A549 (cell line): ENCODE results near the gene CD274. TPM values are rescaled to one million over a fixed set of nuclear protein-coding genes. Genes with fewer than 3 reads are reported as not detected.

Experiments used
- ATAC-seq, 2 experiments: fragments of 200-7000 bp in 1 of 2; fragments of >200 bp in 1 of 2; cut with Nextera tagmentation in 1 of 2; cut with Tn5 transposase in 1 of 2; 3 replicates each; pipeline versions ENCODE4 v1.8.0 to v1.9.1; 2018 to 2020; ENCODE audit warnings: mild to moderate bottlenecking in 1 of 2, moderate library complexity in 1 of 2
- CTCF ChIA-PET: fragments of 300-600 bp; sonication (Branson Sonifier 250); formaldehyde crosslinking; extraction: SDS; loops from one replicate; lab custom pipeline; 2021; ENCODE audit warnings: antibody characterized with exemption, inconsistent platforms; lab: Yijun Ruan, JAX
- POLR2A ChIA-PET: fragments of 350-600 bp; formaldehyde crosslinking; extraction: SDS; loops from one replicate; lab custom pipeline; 2021; ENCODE audit warnings: antibody characterized with exemption, inconsistent platforms; lab: Yijun Ruan, JAX
- DNase-seq, 2 experiments: peaks; one replicate each; pipeline versions ENCODE4 v3.0.0 to v3.0.0-alpha.2; 2011 to 2016; ENCODE audit warnings: low read depth in 1 of 2, low spot score in 1 of 2
- FAIRE-seq: peaks from 2 replicates; lab custom pipeline; 2011; peaks lifted over from hg19 to GRCh38; lab: Jason Lieb, UNC
- H3K27ac ChIP-seq, 2 experiments: fragments of >200 bp; sonication (Bioruptor Twin); formaldehyde crosslinking; 3 replicates each; pipeline ENCODE4 v1.5.1; 2016 to 2017
- H3K4me1 ChIP-seq: fragments of >200 bp; sonication (Bioruptor Twin); formaldehyde crosslinking; 3 replicates; pipeline ENCODE4 v1.6.1; 2016
- H3K4me2 ChIP-seq: fragments of >200 bp; sonication (Bioruptor Twin); formaldehyde crosslinking; 3 replicates; pipeline ENCODE4 v1.6.1; 2016
- H3K4me3 ChIP-seq: fragments of >200 bp; sonication (Bioruptor Twin); formaldehyde crosslinking; 3 replicates; pipeline ENCODE4 v1.5.1; 2016
- H3K9me3 ChIP-seq: fragments of >200 bp; sonication (Bioruptor Twin); formaldehyde crosslinking; 3 replicates; pipeline ENCODE4 v1.6.1; 2016
- CBX8 ChIP-seq: fragments of 200-600 bp; sonication (generic); IDR thresholded peaks from 2 replicates; pipeline ENCODE4 v1.6.1; 2016
- CHD2 ChIP-seq: fragments of 150-350 bp; IDR thresholded peaks from 2 replicates; pipeline ENCODE4 v1.6.1; 2014; ENCODE audit warnings: low read length; ENCODE audit not compliant: partially characterized antibody
- E2F6 ChIP-seq: IDR thresholded peaks from 2 replicates; pipeline ENCODE4 v1.6.1; 2012; ENCODE audit warnings: low read depth, borderline replicate concordance
- EHMT2 ChIP-seq: fragments of 200-600 bp; sonication (generic); IDR thresholded peaks from 2 replicates; pipeline ENCODE4 v1.6.1; 2016; ENCODE audit warnings: antibody characterized with exemption, low read depth, mild to moderate bottlenecking, moderate library complexity
- EP300 ChIP-seq, 2 experiments: fragments of >200 bp; sonication (Bioruptor Twin); formaldehyde crosslinking; IDR thresholded peaks; 2 replicates in 1 of 2; 3 replicates in 1 of 2; pipeline ENCODE4 v1.6.1; 2016 to 2017
- FOSB ChIP-seq: fragments of 250-450 bp; sonication (Bioruptor Pico); IDR thresholded peaks from 2 replicates; pipeline ENCODE4 v1.5.0; 2020; ENCODE audit warnings: mild to moderate bottlenecking, moderate library complexity
- FOSL2 ChIP-seq, 2 experiments: fragments of 450-650 bp in 1 of 2; fragments of >200 bp in 1 of 2; sonication (Bioruptor Twin) in 1 of 2; formaldehyde crosslinking; IDR thresholded peaks; 2 replicates each; pipeline versions ENCODE4 v1.5.0 to v1.6.1; 2016 to 2020; ENCODE audit warnings: mild to moderate bottlenecking in 1 of 2, moderate library complexity in 1 of 2
- JUN ChIP-seq, 2 experiments: fragments of >200 bp; sonication (Bioruptor Twin); formaldehyde crosslinking; IDR thresholded peaks; 2 replicates in 1 of 2; 3 replicates in 1 of 2; pipeline ENCODE4 v1.6.1; 2016 to 2017
- KDM1A ChIP-seq: fragments of 200-600 bp; sonication (generic); IDR thresholded peaks from 2 replicates; pipeline ENCODE4 v1.6.1; 2016; ENCODE audit warnings: low read depth, mild to moderate bottlenecking
- NFE2L2 ChIP-seq: fragments of 150-350 bp; conservative IDR thresholded peaks from 2 replicates; pipeline ENCODE4 v1.6.1; 2014; ENCODE audit warnings: low read length
- NPAS2 ChIP-seq: fragments of 250-450 bp; sonication (Bioruptor Pico); IDR thresholded peaks from 2 replicates; pipeline ENCODE4 v1.8.0; 2022; ENCODE audit warnings: mild to moderate bottlenecking, moderate library complexity, borderline replicate concordance
- PHF8 ChIP-seq: fragments of 200-600 bp; sonication (generic); IDR thresholded peaks from 2 replicates; pipeline ENCODE4 v1.6.1; 2016; ENCODE audit warnings: low read depth, mild to moderate bottlenecking, antibody characterized with exemption, moderate library complexity, borderline replicate concordance
- POLR2AphosphoS2 ChIP-seq: conservative IDR thresholded peaks from 2 replicates; pipeline ENCODE4 v1.6.1; 2012; ENCODE audit warnings: low read length, improper control_type of control experiment, inconsistent platforms
- RARB ChIP-seq: fragments of 250-450 bp; sonication (Bioruptor Pico); IDR thresholded peaks from 2 replicates; pipeline ENCODE4 v1.8.0; 2021; ENCODE audit warnings: mild to moderate bottlenecking, moderate library complexity
- RCOR1 ChIP-seq: fragments of 150-350 bp; IDR thresholded peaks from 2 replicates; pipeline ENCODE4 v1.6.1; 2014; ENCODE audit warnings: antibody characterized with exemption, low read length, low read depth
- RFX5 ChIP-seq: fragments of 450-650 bp; IDR thresholded peaks from 2 replicates; pipeline ENCODE4 v1.7.1; 2014; ENCODE audit warnings: antibody characterized with exemption, mild to moderate bottlenecking, moderate library complexity
- RNF2 ChIP-seq: fragments of 200-600 bp; sonication (generic); IDR thresholded peaks from 2 replicates; pipeline ENCODE4 v1.6.1; 2016; ENCODE audit warnings: low read depth, mild to moderate bottlenecking, antibody characterized with exemption, moderate library complexity, borderline replicate concordance
- SMC3 ChIP-seq: fragments of >200 bp; sonication (Bioruptor Twin); formaldehyde crosslinking; IDR thresholded peaks from 3 replicates; pipeline ENCODE4 v1.6.1; 2018; ENCODE audit warnings: inconsistent platforms
- SREBF2 ChIP-seq: fragments of 450-650 bp; IDR thresholded peaks from 2 replicates; pipeline ENCODE4 v1.6.1; 2014; ENCODE audit warnings: mild to moderate bottlenecking, moderate library complexity
- TFCP2L1 ChIP-seq: fragments of 250-450 bp; sonication (Bioruptor Pico); IDR thresholded peaks from 2 replicates; pipeline ENCODE4 v1.5.0; 2021; ENCODE audit warnings: mild to moderate bottlenecking
- TP53 ChIP-seq: fragments of 250-450 bp; sonication (Bioruptor Pico); IDR thresholded peaks from 2 replicates; pipeline ENCODE4 v1.5.0; 2021; ENCODE audit warnings: mild to moderate bottlenecking, moderate library complexity
- USF2 ChIP-seq: fragments of 450-650 bp; IDR thresholded peaks from 2 replicates; pipeline ENCODE4 v1.6.1; 2014; ENCODE audit warnings: antibody characterized with exemption
- ZFP36 ChIP-seq: fragments of 450-650 bp; IDR thresholded peaks from 2 replicates; pipeline ENCODE4 v1.6.1; 2014; ENCODE audit warnings: borderline replicate concordance; ENCODE audit not compliant: partially characterized antibody
- ZSCAN20 ChIP-seq: fragments of 250-450 bp; sonication (Bioruptor Pico); IDR thresholded peaks from 2 replicates; pipeline ENCODE4 v1.8.0; 2022; ENCODE audit warnings: mild to moderate bottlenecking, moderate library complexity
- WGBS: methylation state at CpG from one replicate; pipeline ENCODE4 v1.1.6; 2017; ENCODE audit errors: missing lambda C conversion rate; 5-methylcytosine and 5-hydroxymethylcytosine counted together
- polyA plus RNA-seq, 4 experiments: library from polyadenylated mRNA; depleted of rRNA in 3 of 4; stranded (reverse); fragments of >200 nt; fragmentation: RNase III in 1 of 4; extraction: RNeasy Plus Mini Kit Qiagen cat#74134 plus additional on column Dnase treatment in 1 of 4; gene quantifications; 2 replicates in 3 of 4; 3 replicates in 1 of 4; pipeline ENCODE4 v1.2.3, GENCODE V29; 2011 to 2017

Gene CD274
- polyA plus RNA-seq, 2 of the 4 experiments (the other 2 are of a cell fraction): 3.4 to 6.8 TPM

GRCh38 chr9:5449521-5450358 lies 602 bp upstream of the CD274 start (continued):
- TF ChIP-seq JUN (IDR thresholded peaks at IDR 0.05): no peak
- TF ChIP-seq, all 56 proteins: peak for 0

- DNase-seq (no peak), FAIRE-seq (no peak), ATAC-seq (no peak)
- H3K4me2 ChIP-seq: peak overlapping the region; percentile 1; the same call in 1 of the 3 replicates
- WGBS: 69% methylated on average over 1 of the region's 1 CpG
- H3K27ac ChIP-seq: peak overlapping the region in 1 of 2 experiments; percentile 10; a peak in 1 of 6 replicates
- POLR2A ChIA-PET: no interaction called here
- H3K4me3 ChIP-seq: no peak overlapping the region
- H3K4me1 ChIP-seq: peaks cover 51% of the 10 kb centered on the region
- no peaks in the 10 kb centered on the region for H3K9me3 ChIP-seq
- CTCF ChIA-PET: no interaction called here
- no peak for TF ChIP-seq KDM1A
- no peak for TF ChIP-seq E2F6
- TF ChIP-seq TFCP2L1 (CRISPR knock-in tag): no peak
- no peak for TF ChIP-seq NFE2L2
- TF ChIP-seq FOSB (CRISPR knock-in tag): no peak
- TF ChIP-seq SMC3: no peak
- TF ChIP-seq TP53: no peak
- no peak for TF ChIP-seq FOSL2 (IDR thresholded peaks at IDR 0.05)
- TF ChIP-seq FOSL2 (CRISPR knock-in tag; IDR thresholded peaks at IDR 0.05): no peak
- TF ChIP-seq ZSCAN20 (CRISPR knock-in tag): no peak
- no peak for TF ChIP-seq EP300 (IDR thresholded peaks at IDR 0.05)
- TF ChIP-seq CHD2: no peak
- no peak for TF ChIP-seq RARB (CRISPR knock-in tag)
- no peak for TF ChIP-seq JUN (IDR thresholded peaks at IDR 0.05)
- no peak for TF ChIP-seq CBX8
- no peak for TF ChIP-seq SREBF2
- no peak for TF ChIP-seq ZFP36
- no peak for TF ChIP-seq USF2
- no peak for TF ChIP-seq EHMT2
- no peak for TF ChIP-seq NPAS2 (CRISPR knock-in tag)
- TF ChIP-seq RNF2: no peak
These were observed 1.9 kb downstream of the CD274 start for GRCh38 chr9:5452286-5452609.

GRCh38 chr9:5453004-5453403 lies 2.7 kb downstream of the CD274 start:
- H3K4me1 ChIP-seq: peaks cover 48% of the 10 kb centered on the region
- no peaks in the 10 kb centered on the region for H3K9me3 ChIP-seq
- POLR2A ChIA-PET: no interaction called here
- DNase-seq (no peak), ATAC-seq (no peak), FAIRE-seq (no peak)
- peak overlapping the region in 1 of 2 experiments; percentile 36; a peak in 1 of 6 replicates for H3K27ac ChIP-seq
- peak overlapping the region; percentile 14 for H3K4me2 ChIP-seq
- WGBS: 53% methylated on average over 2 of the region's 2 CpGs
- CTCF ChIA-PET: no interaction called here
- TF ChIP-seq RFX5: no peak
- TF ChIP-seq PHF8: no peak
- TF ChIP-seq POLR2AphosphoS2: no peak
- TF ChIP-seq SREBF2: no peak
- TF ChIP-seq TP53: no peak
- TF ChIP-seq FOSL2 (IDR thresholded peaks at IDR 0.05): no peak
- peak; percentile 71 for TF ChIP-seq FOSL2 (CRISPR knock-in tag; IDR thresholded peaks at IDR 0.05)
- no peak for TF ChIP-seq NFE2L2
- no peak for TF ChIP-seq RCOR1
- no peak overlapping the region for H3K4me3 ChIP-seq
